Body of pancreas (tissue), 4 donors: ENCODE results near the gene FOXP1. TPM values are rescaled to one million over a fixed set of nuclear protein-coding genes. Genes with fewer than 3 reads are reported as not detected.

ENCODE experiments used
- ATAC-seq: fragments of 150-250 bp; one replicate; pipeline ENCODE4 v1.9.1; 2016
- DNase-seq, 4 donors: peaks; one replicate each; pipeline ENCODE4 v3.0.0-alpha.2; 2019
- H3K27ac ChIP-seq, 4 donors: fragments of 200-600 bp; sonication (generic); 1 replicate in 3 of 4; 2 replicates in 1 of 4; pipeline versions ENCODE4 v1.5.1 to v1.6.1; 2016 to 2019; ENCODE audit warnings: mild to moderate bottlenecking in 1 of 4, mixed read lengths in 1 of 4, moderate library complexity in 1 of 4
- H3K27me3 ChIP-seq, 2 donors: fragments of 200-600 bp; sonication (generic); one replicate each; pipeline ENCODE4 v1.6.0; 2016; ENCODE audit warnings: mild to moderate bottlenecking in 1 of 2
- H3K36me3 ChIP-seq, 2 donors: fragments of 200-600 bp; sonication (generic); replicated peaks in 1 of 2; 2 replicates each; pipeline ENCODE4 v1.5.1; 2016; ENCODE audit warnings: low read depth in 2 of 2; ENCODE audit not compliant: insufficient read depth in 1 of 2
- H3K4me1 ChIP-seq: fragments of 200-600 bp; sonication (generic); one replicate; pipeline ENCODE4 v1.6.0; 2016
- H3K4me3 ChIP-seq, 2 donors: fragments of 200-600 bp; sonication (generic); 1 replicate in 1 of 2; 2 replicates in 1 of 2; pipeline ENCODE4 v1.5.1; 2016 to 2019
- H3K9me3 ChIP-seq, 3 donors: fragments of 200-600 bp; sonication (generic); 1 replicate in 2 of 3; 2 replicates in 1 of 3; pipeline ENCODE4 v1.5.1; 2016
- POLR2A ChIP-seq, 3 donors: fragments of 450-650 bp; IDR thresholded peaks; one replicate each; pipeline ENCODE4 v1.6.1; 2016; ENCODE audit warnings: antibody characterized with exemption in 3 of 3, mild to moderate bottlenecking in 2 of 3
- WGBS, 2 donors: methylation state at CpG; one replicate each; pipeline ENCODE4 v1.1.5; 2017; 5-methylcytosine and 5-hydroxymethylcytosine counted together
- intact Hi-C: fragments of 100-400 bp; cut with DNase I; formaldehyde crosslinking; loops from one replicate; pipeline ENCODE4 v1.15.1; 2023
- total RNA-seq, 2 donors: library from RNA; depleted of rRNA; stranded (reverse); fragments of >200 nt; gene quantifications; one replicate each; pipeline ENCODE4 v1.1.0, GENCODE V29; 2016
- TF ChIP-seq, protein P1 (sequence below), 7 experiments: fragments of 450-650 bp in 4 of 7; fragments of 200-600 bp in 3 of 7; sonication (generic) in 3 of 7; IDR thresholded peaks; one replicate each; pipeline ENCODE4 v1.5.1; 2016 to 2019; ENCODE audit warnings: antibody characterized with exemption in 7 of 7

The FOXP1 gene
- total RNA-seq, 2 donors from 2014 or later, result 85.7 to 86.1 TPM

DNA sequence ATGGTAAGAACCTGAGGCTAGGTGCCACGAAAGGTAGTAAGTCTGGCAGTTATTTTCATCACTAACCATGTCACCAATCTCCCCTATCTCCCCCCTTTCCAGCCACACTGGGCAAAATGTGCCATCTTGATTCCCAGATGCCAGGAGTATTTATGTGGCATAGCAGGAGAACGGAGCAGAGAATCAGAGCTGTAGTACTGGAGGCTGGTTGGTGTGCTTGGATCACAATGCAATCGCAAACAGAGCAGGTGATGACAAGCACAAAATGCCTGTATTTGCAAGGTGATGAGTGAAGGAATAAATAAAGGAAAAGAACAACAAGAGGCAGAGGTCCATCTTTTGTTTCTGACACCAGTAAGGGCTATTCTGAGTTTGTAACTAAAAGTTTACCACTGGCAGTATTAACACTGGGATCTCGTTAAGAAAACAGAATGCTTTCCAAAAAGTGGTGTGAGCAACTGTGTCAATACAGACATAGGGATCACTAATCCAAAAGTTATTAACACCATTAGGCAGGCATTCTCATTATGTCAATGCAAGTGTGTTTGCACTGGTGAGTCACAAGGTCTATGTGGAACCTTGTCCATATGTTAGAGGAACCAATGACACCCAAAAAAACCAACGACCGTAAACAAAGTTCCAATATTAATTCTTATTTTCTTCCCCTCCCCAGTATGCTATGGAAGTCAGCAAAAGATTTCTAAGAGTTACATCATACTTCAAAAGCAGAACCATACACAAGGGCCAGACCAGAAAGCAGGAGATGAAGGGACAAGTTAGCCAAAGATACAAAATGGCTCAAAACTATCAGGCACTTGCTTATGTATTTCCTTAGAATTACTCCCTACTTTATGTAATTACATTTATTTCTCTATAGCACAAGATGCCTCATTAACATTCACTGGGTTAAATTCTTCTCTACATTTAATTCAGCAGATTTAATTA, 556.6 kb downstream of the FOXP1 start:
- 56 to 58% methylated on average over 6 of the region's 6 CpGs for WGBS, 2 donors

DNA sequence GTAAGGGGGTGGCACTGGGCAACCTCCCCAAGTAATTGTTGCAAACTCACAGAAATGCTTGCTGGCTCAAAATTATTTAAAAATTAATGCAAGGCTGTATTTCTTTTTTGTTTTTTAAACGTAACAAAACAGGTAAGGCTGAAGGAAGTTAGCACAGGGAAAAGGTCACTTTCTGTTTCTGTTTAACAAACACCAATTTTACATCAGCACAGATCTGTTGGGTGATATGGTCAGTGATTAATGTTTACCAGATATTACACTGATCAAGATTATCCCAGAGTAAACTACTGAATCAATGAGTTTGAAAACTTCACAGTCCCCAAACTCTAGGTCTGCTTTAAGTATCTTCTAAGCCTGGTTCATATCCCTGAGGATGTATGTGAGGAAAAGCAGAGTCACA, 558.0 kb downstream of the FOXP1 start:
- Histone ChIP-seq H3K4me3 (no peak overlapping the region), H3K27ac (peak overlapping the region; percentile 27 to 70 (median 50)), H3K9me3 (no peaks in the 10 kb centered on the region), H3K36me3 (no peaks in the 10 kb centered on the region), H3K27me3 (no peaks in the 10 kb centered on the region), H3K4me1 (peaks cover 27% of the 10 kb centered on the region)
- DNase-seq, result no peak
- TF ChIP-seq, protein P1, sequence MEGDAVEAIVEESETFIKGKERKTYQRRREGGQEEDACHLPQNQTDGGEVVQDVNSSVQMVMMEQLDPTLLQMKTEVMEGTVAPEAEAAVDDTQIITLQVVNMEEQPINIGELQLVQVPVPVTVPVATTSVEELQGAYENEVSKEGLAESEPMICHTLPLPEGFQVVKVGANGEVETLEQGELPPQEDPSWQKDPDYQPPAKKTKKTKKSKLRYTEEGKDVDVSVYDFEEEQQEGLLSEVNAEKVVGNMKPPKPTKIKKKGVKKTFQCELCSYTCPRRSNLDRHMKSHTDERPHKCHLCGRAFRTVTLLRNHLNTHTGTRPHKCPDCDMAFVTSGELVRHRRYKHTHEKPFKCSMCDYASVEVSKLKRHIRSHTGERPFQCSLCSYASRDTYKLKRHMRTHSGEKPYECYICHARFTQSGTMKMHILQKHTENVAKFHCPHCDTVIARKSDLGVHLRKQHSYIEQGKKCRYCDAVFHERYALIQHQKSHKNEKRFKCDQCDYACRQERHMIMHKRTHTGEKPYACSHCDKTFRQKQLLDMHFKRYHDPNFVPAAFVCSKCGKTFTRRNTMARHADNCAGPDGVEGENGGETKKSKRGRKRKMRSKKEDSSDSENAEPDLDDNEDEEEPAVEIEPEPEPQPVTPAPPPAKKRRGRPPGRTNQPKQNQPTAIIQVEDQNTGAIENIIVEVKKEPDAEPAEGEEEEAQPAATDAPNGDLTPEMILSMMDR (IDR thresholded peaks at IDR 0.05), result no peak
- no peak for TF ChIP-seq POLR2A (IDR thresholded peaks at IDR 0.05)
- intact Hi-C loops, result no loop called here
- 10 to 11% methylated on average over 1 of the region's 1 CpG for WGBS, 2 donors
- peak; percentile 49 for ATAC-seq

More for the DNA sequence above, 556.6 kb downstream of the FOXP1 start:
- H3K27ac ChIP-seq, result peak overlapping the region; percentile 27 to 70 (median 40)
- DNase-seq (no peak), ATAC-seq (peak; percentile 69)
- TF ChIP-seq, protein P1 (IDR thresholded peaks at IDR 0.05), result no peak
- TF ChIP-seq POLR2A (IDR thresholded peaks at IDR 0.05), result no peak
- H3K36me3 ChIP-seq, result no peaks in the 10 kb centered on the region
- intact Hi-C loops, result no loop called here
- H3K9me3 ChIP-seq, result no peaks in the 10 kb centered on the region
- no peak overlapping the region for H3K4me3 ChIP-seq
- H3K4me1 ChIP-seq, result peaks cover 33% of the 10 kb centered on the region
- no peaks in the 10 kb centered on the region for H3K27me3 ChIP-seq

DNA sequence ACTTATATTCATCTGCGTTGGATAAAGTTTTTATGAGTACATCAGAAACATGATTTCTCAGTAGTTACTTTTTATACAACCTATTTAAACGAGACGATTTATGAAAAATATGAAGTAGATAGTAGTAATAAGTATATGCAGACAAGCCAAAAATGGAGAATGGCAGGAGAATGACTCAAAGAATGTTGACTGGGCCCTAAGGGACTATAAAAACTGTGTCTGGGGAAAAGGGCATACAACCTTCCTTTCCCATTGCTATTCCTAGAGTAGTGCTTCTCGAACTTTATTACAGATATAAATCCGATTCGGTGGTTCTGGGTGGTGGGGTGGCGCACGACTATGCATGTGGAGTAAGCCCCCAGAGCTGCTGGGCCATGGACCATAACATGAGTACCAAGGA, 558.5 kb downstream of the FOXP1 start:
- no peak for DNase-seq
- no peak overlapping the region for H3K4me3 ChIP-seq
- no peaks in the 10 kb centered on the region for H3K36me3 ChIP-seq
- H3K4me1 ChIP-seq, result peaks cover 27% of the 10 kb centered on the region
- no peaks in the 10 kb centered on the region for H3K27me3 ChIP-seq
- 90% methylated on average over 8 of the region's 8 CpGs for WGBS, 2 donors
- intact Hi-C loops, result no loop called here
- TF ChIP-seq, protein P1 (IDR thresholded peaks at IDR 0.05), result no peak
- no peak for TF ChIP-seq POLR2A (IDR thresholded peaks at IDR 0.05)
- no peak for ATAC-seq
- peak overlapping the region; percentile 27 to 70 (median 50) for H3K27ac ChIP-seq
- H3K9me3 ChIP-seq, result no peaks in the 10 kb centered on the region

DNA sequence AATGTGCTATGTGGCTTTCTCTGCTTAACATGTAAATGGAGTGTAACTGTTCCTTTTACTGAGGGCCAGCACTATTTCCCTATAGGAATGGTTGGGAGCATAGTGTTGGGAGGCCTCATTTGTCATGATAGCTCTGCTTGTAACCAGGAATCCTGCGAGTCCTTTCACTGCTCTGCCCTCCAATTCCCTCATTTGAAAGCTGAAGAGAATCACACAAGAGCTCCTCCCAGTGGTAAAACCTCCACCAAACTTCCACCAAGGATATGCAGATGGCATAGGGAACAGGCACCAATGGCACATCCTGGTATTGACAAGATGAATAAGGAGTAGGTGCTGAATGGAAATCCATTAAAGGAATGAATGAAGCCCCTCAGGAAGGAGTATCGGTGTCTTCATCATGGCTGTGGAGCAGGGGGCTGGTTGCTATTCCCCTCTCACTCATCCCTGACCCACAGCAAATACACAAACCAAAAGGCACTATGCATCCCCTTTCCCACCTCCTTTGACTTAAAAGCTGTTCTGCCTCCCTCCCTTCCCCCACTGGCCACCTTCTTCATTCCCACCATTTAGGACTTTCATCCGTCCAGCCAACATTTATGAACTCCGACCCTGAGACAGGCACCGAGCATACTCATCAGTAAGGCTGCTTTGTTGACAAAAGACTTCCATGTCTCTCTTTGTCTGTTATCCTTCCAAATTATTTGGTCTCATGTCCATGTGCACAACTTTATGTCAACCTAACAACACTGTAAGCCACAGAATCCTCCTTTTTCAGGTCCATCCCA, 560.8 kb downstream of the FOXP1 start:
- Histone ChIP-seq H3K27ac (no peak overlapping the region), H3K4me1 (peaks cover 27% of the 10 kb centered on the region), H3K4me3 (no peak overlapping the region), H3K9me3 (no peaks in the 10 kb centered on the region), H3K36me3 (no peaks in the 10 kb centered on the region), H3K27me3 (no peaks in the 10 kb centered on the region)
- no peak for DNase-seq
- WGBS, 2 donors, result 90% methylated on average over 5 of the region's 5 CpGs
- TF ChIP-seq, protein P1 (IDR thresholded peaks at IDR 0.05), result peak in 2 of 7 experiments; percentile 9 to 21
- no peak for TF ChIP-seq POLR2A (IDR thresholded peaks at IDR 0.05)
- ATAC-seq, result no peak
- intact Hi-C loops, result no loop called here
